ENCODE results near the gene TMEM14C. TPM values are rescaled to one million over a fixed set of nuclear protein-coding genes. Genes with fewer than 3 reads are reported as not detected.

The TMEM14C gene
- total RNA-seq (10 to 100 TPM; 74.3 to 90.7 (median 86.7) TPM), polyA plus RNA-seq (100 to 1,000 TPM in 2 of 3 donors, 10 to 100 TPM in 1; 64.4 to 161 (median 104) TPM)
- long read RNA-seq, donor 1, transcript TMEM14C-201 (6 exons, 1,113 nt) = major isoform, 39 of 46 reads
- long read RNA-seq, donor 1, partial matches to known transcripts = 0 of 46 reads
- long read RNA-seq, donor 1, other reads (novel, unspliced or antisense) = 4 of 46 reads
- long read RNA-seq, donor 2, transcript TMEM14C-201 (6 exons, 1,113 nt) = major isoform, 67 of 72 reads
- long read RNA-seq, donor 2, partial matches to known transcripts = 0 of 72 reads
- long read RNA-seq, donor 2, other reads (novel, unspliced or antisense) = 2 of 72 reads

DNA sequence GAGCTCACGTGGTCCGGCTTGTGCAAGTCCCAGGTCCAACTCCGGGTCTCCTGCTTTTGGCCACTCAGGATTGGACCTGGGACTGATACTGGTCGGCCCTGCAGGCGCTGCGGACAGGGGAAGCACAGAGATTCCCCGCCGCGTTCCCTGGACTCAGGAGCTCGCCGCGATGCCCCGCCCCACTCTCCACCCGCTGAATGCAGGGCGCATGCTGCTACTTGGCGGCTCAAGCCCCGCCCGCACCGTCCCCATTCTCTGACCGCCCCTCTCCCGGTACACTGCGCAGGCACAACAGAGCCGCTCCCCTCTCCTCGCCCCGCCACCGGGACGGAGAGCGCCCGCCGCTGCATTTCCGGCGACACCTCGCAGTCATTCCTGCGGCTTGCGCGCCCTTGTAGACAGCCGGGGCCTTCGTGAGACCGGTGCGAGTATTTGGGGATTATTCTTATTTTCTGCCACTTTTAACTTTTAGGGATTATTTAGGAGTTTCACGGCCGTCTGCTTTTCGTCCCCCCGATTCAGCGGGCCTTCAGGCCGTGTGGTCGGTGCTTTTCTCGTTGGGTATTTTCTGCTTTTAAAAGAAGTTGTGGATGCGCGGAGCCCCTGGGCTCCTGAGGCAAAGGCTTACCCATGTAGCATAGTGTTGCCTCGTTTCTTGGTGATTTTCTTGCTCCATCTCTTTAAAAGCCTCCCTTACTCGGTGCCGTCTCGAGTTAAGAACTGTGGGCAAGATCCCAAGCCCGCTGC is at the start of gene TMEM14C:
Gene TMEM14C, plus strand, starts transcription at position 251 of the 747 bp plus-strand sequence. CDS start 1,544 bp downstream, outside the sequence.
- peak within 1 kb of the TSS; percentile 86 for H3K4me3 ChIP-seq
- TF ChIP-seq, protein P1, sequence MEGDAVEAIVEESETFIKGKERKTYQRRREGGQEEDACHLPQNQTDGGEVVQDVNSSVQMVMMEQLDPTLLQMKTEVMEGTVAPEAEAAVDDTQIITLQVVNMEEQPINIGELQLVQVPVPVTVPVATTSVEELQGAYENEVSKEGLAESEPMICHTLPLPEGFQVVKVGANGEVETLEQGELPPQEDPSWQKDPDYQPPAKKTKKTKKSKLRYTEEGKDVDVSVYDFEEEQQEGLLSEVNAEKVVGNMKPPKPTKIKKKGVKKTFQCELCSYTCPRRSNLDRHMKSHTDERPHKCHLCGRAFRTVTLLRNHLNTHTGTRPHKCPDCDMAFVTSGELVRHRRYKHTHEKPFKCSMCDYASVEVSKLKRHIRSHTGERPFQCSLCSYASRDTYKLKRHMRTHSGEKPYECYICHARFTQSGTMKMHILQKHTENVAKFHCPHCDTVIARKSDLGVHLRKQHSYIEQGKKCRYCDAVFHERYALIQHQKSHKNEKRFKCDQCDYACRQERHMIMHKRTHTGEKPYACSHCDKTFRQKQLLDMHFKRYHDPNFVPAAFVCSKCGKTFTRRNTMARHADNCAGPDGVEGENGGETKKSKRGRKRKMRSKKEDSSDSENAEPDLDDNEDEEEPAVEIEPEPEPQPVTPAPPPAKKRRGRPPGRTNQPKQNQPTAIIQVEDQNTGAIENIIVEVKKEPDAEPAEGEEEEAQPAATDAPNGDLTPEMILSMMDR (IDR thresholded peaks at IDR 0.05) = no peak
- WGBS, 3 donors = 0% methylated on average over 49 to 55 of the region's 55 CpGs
- peak; percentile 98 to 99 (median 98) for ATAC-seq
- no peaks in the 10 kb centered on the region for H3K27me3 ChIP-seq (ENCODE audit: insufficient read depth in 3 of 3, low read length in 2 of 3)
- peak within 1 kb of the TSS; percentile 93 for H3K27ac ChIP-seq
- intact Hi-C loops (cut with DNase I) = loop anchor here (1.0 to 2.0 kb wide), 4 partner anchors 24 to 29 kb away; partner anchors contain the start of genes C6orf52 (in 2 of the 2), PAK1IP1 (in 2 of the 2) and TMEM14B (in 2 of the 2)
- peaks cover 22% of the 10 kb centered on the region for H3K4me1 ChIP-seq
- H3K9me3 ChIP-seq = no peaks in the 10 kb centered on the region
- peaks cover 0 to 21% of the 10 kb centered on the region in 2 donors for H3K36me3 ChIP-seq (ENCODE audit: insufficient read depth in 1 of 2, low read depth in 1 of 2)
- peak; percentile 100 for DNase-seq

DNA sequence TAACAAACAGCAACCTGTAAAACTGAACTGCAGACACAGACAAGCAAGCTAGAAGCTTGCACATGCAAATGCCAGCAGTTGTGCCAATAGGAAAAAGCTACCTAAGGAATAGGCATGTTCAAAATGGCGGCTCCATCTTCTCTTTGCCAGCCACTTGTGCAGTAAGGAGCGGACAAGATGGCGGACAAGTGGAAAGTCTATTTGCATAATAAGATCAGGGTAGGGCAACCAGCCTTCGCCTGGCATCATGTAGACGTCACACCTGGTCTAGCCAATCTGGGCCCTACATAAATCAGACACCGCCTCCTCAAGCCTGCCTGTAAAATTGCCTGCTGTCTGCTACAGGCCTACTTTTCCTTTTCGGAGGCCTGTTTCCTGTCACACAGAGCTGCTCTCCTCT is 46.5 kb upstream of the TMEM14C start:
- Histone ChIP-seq H3K9me3 (no peaks in the 10 kb centered on the region), H3K27me3 (ENCODE audit: insufficient read depth in 3 of 3, low read length in 2 of 3) (no peaks in the 10 kb centered on the region), H3K27ac (no peak overlapping the region), H3K4me3 (no peak overlapping the region), H3K36me3 (ENCODE audit: insufficient read depth in 1 of 2, low read depth in 1 of 2) (no peaks in the 10 kb centered on the region), H3K4me1 (no peaks in the 10 kb centered on the region)
- DNase-seq = no peak
- no peak for ATAC-seq
- intact Hi-C loops (cut with DNase I) = no loop called here
- WGBS, 3 donors = 94 to 95% (median 95%) methylated on average over 7 of the region's 7 CpGs
- TF ChIP-seq, protein P1 (IDR thresholded peaks at IDR 0.05) = no peak

DNA sequence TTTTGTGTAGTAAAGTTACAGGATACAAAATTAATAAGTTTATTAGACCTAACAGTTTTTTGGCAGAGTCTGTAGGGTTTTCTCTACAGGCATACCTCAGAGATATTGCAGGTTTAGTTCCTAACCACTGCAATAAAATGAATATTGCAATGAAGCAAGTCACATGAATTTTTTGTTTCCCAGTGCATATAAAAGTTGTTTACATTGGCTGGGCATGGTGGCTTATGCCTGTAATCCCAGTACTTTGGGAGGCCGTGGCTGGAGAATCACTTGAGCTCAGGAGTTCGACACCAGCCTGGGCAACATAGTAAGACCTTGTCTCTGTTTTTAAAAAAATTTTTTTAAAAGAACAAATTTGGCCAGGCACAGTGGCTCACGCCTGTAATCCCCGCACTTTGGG is 44.4 kb upstream of the TMEM14C start:
- intact Hi-C loops (cut with DNase I) = no loop called here
- no peak overlapping the region for H3K27ac ChIP-seq
- no peaks in the 10 kb centered on the region for H3K4me1 ChIP-seq
- ATAC-seq (no peak), DNase-seq (no peak)
- H3K9me3 ChIP-seq = no peaks in the 10 kb centered on the region
- no peaks in the 10 kb centered on the region for H3K27me3 ChIP-seq (ENCODE audit: insufficient read depth in 3 of 3, low read length in 2 of 3)
- no peaks in the 10 kb centered on the region for H3K36me3 ChIP-seq (ENCODE audit: insufficient read depth in 1 of 2, low read depth in 1 of 2)
- TF ChIP-seq, protein P1 (IDR thresholded peaks at IDR 0.05) = no peak
- H3K4me3 ChIP-seq = no peak overlapping the region
- WGBS, 3 donors = 78 to 84% (median 83%) methylated on average over 4 of the region's 4 CpGs

DNA sequence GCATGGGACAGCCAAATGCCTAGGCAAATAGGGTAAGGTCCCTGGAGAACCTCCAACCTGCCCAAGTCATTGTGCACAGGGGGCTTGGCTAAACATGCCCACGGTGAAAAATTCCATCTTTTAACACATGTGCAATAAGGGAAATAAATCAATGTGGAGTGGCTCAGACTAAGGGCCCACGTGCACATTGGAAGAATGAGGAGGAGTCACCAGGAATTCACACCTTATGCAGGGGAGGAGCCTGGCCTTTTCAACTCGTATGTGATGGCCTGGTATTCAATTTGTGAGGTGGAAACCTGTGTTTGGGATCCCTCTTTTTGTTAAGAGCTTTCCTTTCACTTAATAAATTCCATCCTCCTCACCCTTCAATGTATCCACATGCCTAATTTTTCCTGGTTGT is 41.1 kb upstream of the TMEM14C start:
- no peak for DNase-seq
- H3K27ac ChIP-seq = no peak overlapping the region
- 45 to 55% (median 49%) methylated on average over 3 of the region's 3 CpGs for WGBS, 3 donors
- TF ChIP-seq, protein P1 (IDR thresholded peaks at IDR 0.05) = no peak
- no peaks in the 10 kb centered on the region for H3K4me1 ChIP-seq
- H3K4me3 ChIP-seq = no peak overlapping the region
- ATAC-seq = no peak
- no peaks in the 10 kb centered on the region for H3K9me3 ChIP-seq
- intact Hi-C loops (cut with DNase I) = no loop called here
- H3K27me3 ChIP-seq (ENCODE audit: insufficient read depth in 3 of 3, low read length in 2 of 3) = no peaks in the 10 kb centered on the region
- no peaks in the 10 kb centered on the region for H3K36me3 ChIP-seq (ENCODE audit: insufficient read depth in 1 of 2, low read depth in 1 of 2)

Data from psoas muscle (tissue), 8 donors.